ENCODE measurements around the gene F2R. TPM values are rescaled to one million over a fixed set of nuclear protein-coding genes. Genes with fewer than 3 reads are reported as not detected.

Gene F2R
- total and polyA plus RNA-seq, 2 of the 13 experiments (the other 11 are each of a cell fraction or from before 2014, with no cell fraction given), result 8.3 to 12.3 TPM

GRCh38 chr5:76717222-76718083, 1.5 kb downstream of the F2R start:
- Histone ChIP-seq H3K4me3 (replicated peaks in 1 of 3; ENCODE audit: insufficient read depth in 1 of 3, low read depth in 2 of 3, low read length in 3 of 3) (peak overlapping the region in 2 of 3 experiments; percentile 84 to 86; a peak in 3 of 6 replicates), H3K9ac (ENCODE audit: insufficient read depth, low read depth, low read length) (no peak overlapping the region), H3K36me3 (replicated peaks in 1 of 2; ENCODE audit: control insufficient read depth in 1 of 2, insufficient read depth in 2 of 2, low read length in 2 of 2) (no peaks in the 10 kb centered on the region), H3K9me3 (ENCODE audit: low read length) (no peaks in the 10 kb centered on the region), H3K27ac (ENCODE audit: extremely low read length, insufficient read depth, low read length) (no peak overlapping the region), H3K27me3 (ENCODE audit: control insufficient read depth in 1 of 2, insufficient read depth in 2 of 2, low read length in 2 of 2) (no peaks in the 10 kb centered on the region), H2AFZ (ENCODE audit: low read length) (no peak overlapping the region), H3K4me2 (ENCODE audit: low read depth, low read length) (peak overlapping the region; percentile 97), H4K20me1 (ENCODE audit: insufficient read depth, low read length) (no peaks in the 10 kb centered on the region), H3K79me2 (ENCODE audit: insufficient read depth, low read length) (no peaks in the 10 kb centered on the region), H3K4me1 (ENCODE audit: insufficient read depth, low read length) (peaks cover 27% of the 10 kb centered on the region)
- in situ Hi-C loops (cut with HindIII; ENCODE audit: extremely low pct_ligation_motif_present, low pct_unique_long_range_greater_than_20kb), result loop anchor here (5.0 kb wide), 1 partner anchor 60 kb away; no protein-coding TSS in a partner anchor
- intact Hi-C loops (cut with micrococcal nuclease; ENCODE audit: unreplicated experiment), result loop anchor here (5.0 kb wide), 1 partner anchor 35 kb away; no protein-coding TSS in a partner anchor
- CTCF ChIA-PET (ENCODE audit: low intra/inter-chr PET ratio, low total read pairs), result interaction anchor here (1.8 kb wide), 1 partner anchor 57 kb away, joined by 7 read pairs; no protein-coding TSS in a partner anchor
- POLR2A ChIA-PET, result no interaction called here
- no TSS peak for BruUV-seq (replicated peaks)
- no peak for ATAC-seq
- FAIRE-seq, result no peak
- no peak for DNase-seq (ENCODE audit: low spot score)
- WGBS (ENCODE audit: low lambda C conversion rate), result 91% methylated on average over 11 of the region's 11 CpGs
- TF ChIP-seq ZNF564 (CRISPR knock-in tag; IDR thresholded peaks at IDR 0.05) (no peak), ETV6 (CRISPR knock-in tag; conservative IDR thresholded peaks at IDR 0.05) (no peak), RCOR2 (CRISPR knock-in tag; IDR thresholded peaks at IDR 0.05) (no peak), ZNF776 (CRISPR knock-in tag; IDR thresholded peaks at IDR 0.05) (no peak), ZZZ3 (CRISPR knock-in tag; IDR thresholded peaks at IDR 0.05; ENCODE audit: borderline replicate concordance) (no peak), ZNF431 (CRISPR knock-in tag; IDR thresholded peaks at IDR 0.05; ENCODE audit: borderline replicate concordance, low read depth) (no peak), HBP1 (CRISPR knock-in tag; IDR thresholded peaks at IDR 0.05; ENCODE audit: low read depth) (no peak), CHD2 (IDR thresholded peaks at IDR 0.05; ENCODE audit: low read depth, low read length) (no peak), ZNF44 (CRISPR knock-in tag; IDR thresholded peaks at IDR 0.05) (no peak), PAXIP1 (CRISPR knock-in tag; conservative IDR thresholded peaks at IDR 0.05) (no peak), ETV5 (CRISPR knock-in tag; IDR thresholded peaks at IDR 0.05; ENCODE audit: borderline replicate concordance) (no peak), ZNF572 (CRISPR knock-in tag; IDR thresholded peaks at IDR 0.05) (no peak), ZNF503 (CRISPR knock-in tag; IDR thresholded peaks at IDR 0.05) (no peak), ASH2L (IDR thresholded peaks at IDR 0.05; ENCODE audit: insufficient read length, low read depth, low read length) (no peak), CCAR2 (optimal IDR thresholded peaks at IDR 0.05; ENCODE audit: low read depth, low read length) (no peak)
